PC-3 (cell line): Measurements from ENCODE around the gene CSF2. TPM values are rescaled to one million over a fixed set of nuclear protein-coding genes. Genes with fewer than 3 reads are reported as not detected.
"Not testable (repeated sequence)": the region's sequence is repeated elsewhere in the genome, so short reads cannot be mapped to it uniquely, and the experiment has no call there.

Experiments
- ATAC-seq: fragments of 200-7000 bp; cut with Tn5 transposase; 2 replicates; pipeline ENCODE4 v1.9.1; 2020; ENCODE audit warnings: mild to moderate bottlenecking, moderate library complexity
- BruUV-seq: library from RNA; stranded (reverse); fragments of 400-500 nt; replicated peaks from 2 replicates; lab custom pipeline; 2021; lab: Mats Ljungman, UMichigan
- CTCF ChIA-PET: fragments of 300-600 bp; sonication (Branson Sonifier 250); formaldehyde crosslinking; loops from one replicate; lab custom pipeline; 2022; ENCODE audit warnings: antibody characterized with exemption; lab: Charles Lee
- POLR2A ChIA-PET: fragments of 300-600 bp; sonication (Branson Sonifier 250); formaldehyde crosslinking; loops from one replicate; lab custom pipeline; 2022; ENCODE audit warnings: antibody characterized with exemption; ENCODE audit not compliant: unreplicated experiment; lab: Charles Lee
- DNase-seq: peaks from one replicate; pipeline ENCODE4 v3.0.0-alpha.2; 2015
- H2AFZ ChIP-seq: fragments of 300-600 bp; sonication (generic); 2 replicates; pipeline ENCODE4 v1.6.0; 2016; ENCODE audit warnings: antibody characterized with exemption, low read length
- H3F3A ChIP-seq: fragments of 300-600 bp; sonication (generic); one replicate; pipeline ENCODE4 v1.6.0; 2017; ENCODE audit warnings: antibody characterized with exemption, low read length, control low read depth, mild to moderate bottlenecking; ENCODE audit not compliant: unreplicated experiment
- H3K27ac ChIP-seq: fragments of 300-600 bp; sonication (generic); 2 replicates; pipeline ENCODE4 v1.5.1; 2016; ENCODE audit warnings: mild to moderate bottlenecking, low read length
- H3K27me3 ChIP-seq: fragments of 300-600 bp; sonication (generic); 2 replicates; pipeline ENCODE4 v1.6.1; 2016; ENCODE audit warnings: low read length, mixed read lengths
- H3K36me3 ChIP-seq: fragments of 300-600 bp; sonication (generic); 2 replicates; pipeline ENCODE4 v1.6.1; 2016; ENCODE audit warnings: low read depth, mixed run types, low read length, mixed read lengths
- H3K4me1 ChIP-seq: fragments of 300-600 bp; sonication (generic); 2 replicates; pipeline ENCODE4 v1.5.1; 2016; ENCODE audit warnings: low read length; ENCODE audit not compliant: insufficient read depth
- H3K4me2 ChIP-seq: fragments of 300-600 bp; sonication (generic); 2 replicates; pipeline ENCODE4 v1.6.0; 2016; ENCODE audit warnings: low read length
- H3K4me3 ChIP-seq: fragments of 300-600 bp; sonication (generic); 2 replicates; pipeline ENCODE4 v1.5.1; 2016; ENCODE audit warnings: mild to moderate bottlenecking, low read length, mixed read lengths
- H3K79me2 ChIP-seq: fragments of 300-600 bp; sonication (generic); 2 replicates; pipeline ENCODE4 v1.6.1; 2017; ENCODE audit warnings: low read length, mixed read lengths
- H3K9ac ChIP-seq: fragments of 300-600 bp; sonication (generic); 2 replicates; pipeline ENCODE4 v1.6.0; 2016; ENCODE audit warnings: mild to moderate bottlenecking, low read length
- H3K9me2 ChIP-seq: fragments of 300-600 bp; sonication (generic); replicated peaks from 2 replicates; pipeline ENCODE4 v1.6.1; 2016; ENCODE audit warnings: mixed run types, low read length, mixed read lengths
- H3K9me3 ChIP-seq: fragments of 300-600 bp; sonication (generic); 2 replicates; pipeline ENCODE4 v1.6.1; 2016; ENCODE audit warnings: low read length, mixed read lengths
- H4K20me1 ChIP-seq: fragments of 300-600 bp; sonication (generic); 2 replicates; pipeline ENCODE4 v1.6.1; 2016; ENCODE audit warnings: low read length, mixed read lengths
- EZH2 ChIP-seq: fragments of 300-600 bp; sonication (generic); IDR thresholded peaks from one replicate; pipeline ENCODE4 v1.6.1; 2017; ENCODE audit warnings: antibody characterized with exemption, mild to moderate bottlenecking, low read length; ENCODE audit not compliant: unreplicated experiment
- EZH2phosphoT487 ChIP-seq: fragments of 300-600 bp; sonication (generic); IDR thresholded peaks from 2 replicates; pipeline ENCODE4 v1.6.1; 2018; ENCODE audit warnings: mild to moderate bottlenecking, antibody characterized with exemption, low read length, borderline replicate concordance
- intact Hi-C: fragments of 100-400 bp; cut with micrococcal nuclease; formaldehyde crosslinking; loops from 2 replicates; pipeline ENCODE4 v1.9.0; 2023
- total RNA-seq: library from RNA; depleted of rRNA; stranded (reverse); fragments of >200 nt; gene quantifications from 2 replicates; pipeline ENCODE4 v1.2.3, GENCODE V29; 2014
- TF ChIP-seq, protein P1 (sequence below): fragments of 300-600 bp; sonication (generic); conservative IDR thresholded peaks from 2 replicates; pipeline ENCODE4 v1.5.1; 2017; ENCODE audit warnings: antibody characterized with exemption, low read depth, mild to moderate bottlenecking, low read length

The CSF2 gene
- total RNA-seq, 1 experiment from 2014 or later, result 93.6 TPM

GRCh38 chr5:132114150-132115121 is 40.8 kb downstream of the CSF2 start:
- TF ChIP-seq EZH2 (no peak), EZH2phosphoT487 (no peak)
- TF ChIP-seq, protein P1, sequence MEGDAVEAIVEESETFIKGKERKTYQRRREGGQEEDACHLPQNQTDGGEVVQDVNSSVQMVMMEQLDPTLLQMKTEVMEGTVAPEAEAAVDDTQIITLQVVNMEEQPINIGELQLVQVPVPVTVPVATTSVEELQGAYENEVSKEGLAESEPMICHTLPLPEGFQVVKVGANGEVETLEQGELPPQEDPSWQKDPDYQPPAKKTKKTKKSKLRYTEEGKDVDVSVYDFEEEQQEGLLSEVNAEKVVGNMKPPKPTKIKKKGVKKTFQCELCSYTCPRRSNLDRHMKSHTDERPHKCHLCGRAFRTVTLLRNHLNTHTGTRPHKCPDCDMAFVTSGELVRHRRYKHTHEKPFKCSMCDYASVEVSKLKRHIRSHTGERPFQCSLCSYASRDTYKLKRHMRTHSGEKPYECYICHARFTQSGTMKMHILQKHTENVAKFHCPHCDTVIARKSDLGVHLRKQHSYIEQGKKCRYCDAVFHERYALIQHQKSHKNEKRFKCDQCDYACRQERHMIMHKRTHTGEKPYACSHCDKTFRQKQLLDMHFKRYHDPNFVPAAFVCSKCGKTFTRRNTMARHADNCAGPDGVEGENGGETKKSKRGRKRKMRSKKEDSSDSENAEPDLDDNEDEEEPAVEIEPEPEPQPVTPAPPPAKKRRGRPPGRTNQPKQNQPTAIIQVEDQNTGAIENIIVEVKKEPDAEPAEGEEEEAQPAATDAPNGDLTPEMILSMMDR, result no peak
- Histone ChIP-seq H3K36me3 (no peaks in the 10 kb centered on the region), H3F3A (no peaks in the 10 kb centered on the region), H3K79me2 (no peaks in the 10 kb centered on the region), H3K9me2 (no peaks in the 10 kb centered on the region), H4K20me1 (no peaks in the 10 kb centered on the region), H3K4me1 (no peaks in the 10 kb centered on the region), H2AFZ (no peak overlapping the region), H3K4me2 (no peak overlapping the region), H3K9me3 (no peaks in the 10 kb centered on the region), H3K9ac (no peak overlapping the region), H3K27me3 (no peaks in the 10 kb centered on the region), H3K27ac (no peak overlapping the region), H3K4me3 (no peak overlapping the region)
- intact Hi-C loops, result no loop called here
- ATAC-seq (no peak), DNase-seq (no peak)
- POLR2A ChIA-PET, result no interaction called here
- CTCF ChIA-PET, result no interaction called here
- BruUV-seq, result no TSS peak

- Histone ChIP-seq H2AFZ (no peak overlapping the region), H3K9ac (no peak overlapping the region), H3K27ac (no peak overlapping the region), H3K36me3 (no peaks in the 10 kb centered on the region), H3K9me2 (no peaks in the 10 kb centered on the region), H3K4me1 (no peaks in the 10 kb centered on the region), H3K79me2 (no peaks in the 10 kb centered on the region), H3F3A (no peaks in the 10 kb centered on the region), H3K4me3 (no peak overlapping the region), H4K20me1 (no peaks in the 10 kb centered on the region), H3K4me2 (no peak overlapping the region), H3K27me3 (no peaks in the 10 kb centered on the region), H3K9me3 (no peaks in the 10 kb centered on the region)
- DNase-seq, result no peak
- CTCF ChIA-PET, result no interaction called here
- no TSS peak for BruUV-seq
- no peak for ATAC-seq
- TF ChIP-seq EZH2phosphoT487, result no peak
- TF ChIP-seq, protein P1, result no peak
- TF ChIP-seq EZH2, result no peak
- POLR2A ChIA-PET, result no interaction called here
- intact Hi-C loops, result no loop called here
Observed at GRCh38 chr5:132115375-132115774, 41.8 kb downstream of the CSF2 start.

DNA sequence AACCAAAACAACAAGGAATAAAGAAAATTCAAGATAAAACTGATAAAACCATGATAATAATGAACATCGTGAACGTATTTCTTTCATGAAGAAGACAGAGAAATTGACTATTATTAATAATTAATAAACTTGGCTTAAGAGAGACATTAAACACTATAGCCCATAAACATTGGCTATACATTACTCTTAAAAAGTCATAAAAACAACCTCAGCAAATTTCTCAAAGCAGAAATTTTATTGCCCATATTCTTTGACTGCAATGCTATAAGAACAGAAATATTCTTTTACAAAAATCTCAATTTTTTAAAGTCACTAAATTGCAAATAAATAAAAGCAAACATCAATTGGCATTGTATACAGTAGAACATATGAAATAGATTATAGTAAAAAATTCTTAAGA is 42.5 kb downstream of the CSF2 start:
- Histone ChIP-seq H3K4me3 (no peak overlapping the region), H3K4me1 (no peaks in the 10 kb centered on the region), H3K36me3 (no peaks in the 10 kb centered on the region), H3K79me2 (no peaks in the 10 kb centered on the region), H2AFZ (no peak overlapping the region), H3K9ac (no peak overlapping the region), H3K4me2 (no peak overlapping the region), H3K27ac (no peak overlapping the region), H3K27me3 (no peaks in the 10 kb centered on the region), H3K9me3 (no peaks in the 10 kb centered on the region), H3F3A (no peaks in the 10 kb centered on the region), H4K20me1 (no peaks in the 10 kb centered on the region), H3K9me2 (no peaks in the 10 kb centered on the region)
- POLR2A ChIA-PET, result no interaction called here
- CTCF ChIA-PET, result no interaction called here
- BruUV-seq, result no TSS peak
- DNase-seq (no peak), ATAC-seq (no peak)
- intact Hi-C loops, result no loop called here
- TF ChIP-seq EZH2phosphoT487, result no peak
- TF ChIP-seq EZH2, result no peak
- TF ChIP-seq, protein P1, result no peak

- H3F3A ChIP-seq, H3K9ac ChIP-seq, H4K20me1 ChIP-seq, H3K4me1 ChIP-seq, BruUV-seq, intact Hi-C loops, POLR2A ChIA-PET, H3K9me2 ChIP-seq, H3K27ac ChIP-seq, CTCF ChIA-PET, H3K27me3 ChIP-seq, H3K9me3 ChIP-seq, H3K4me2 ChIP-seq, H3K4me3 ChIP-seq, H3K36me3 ChIP-seq, H3K79me2 ChIP-seq, H2AFZ ChIP-seq, DNase-seq, ATAC-seq: not testable (repeated sequence)
Observed at GRCh38 chr5:132116909-132117489, 43.4 kb downstream of the CSF2 start.
